OCI-LY1 (cell line): ENCODE measurements around the gene POP7.

Source experiments
- EZH2 ChIP-seq: fragments of 200-600 bp; sonication (generic), shearing (Covaris generic); IDR thresholded peaks from 2 replicates; pipeline ENCODE4 v1.8.0; 2017; ENCODE audit warnings: borderline replicate concordance, mixed run types, mild to moderate bottlenecking, antibody characterized with exemption, low read length, moderate library complexity, mixed read lengths
- TF ChIP-seq, protein P1 (sequence below): fragments of 200-600 bp; sonication (generic), shearing (Covaris generic); IDR thresholded peaks from 2 replicates; pipeline ENCODE4 v1.5.1; 2017; ENCODE audit warnings: mild to moderate bottlenecking, antibody characterized with exemption, low read length, moderate library complexity, mixed read lengths

DNA sequence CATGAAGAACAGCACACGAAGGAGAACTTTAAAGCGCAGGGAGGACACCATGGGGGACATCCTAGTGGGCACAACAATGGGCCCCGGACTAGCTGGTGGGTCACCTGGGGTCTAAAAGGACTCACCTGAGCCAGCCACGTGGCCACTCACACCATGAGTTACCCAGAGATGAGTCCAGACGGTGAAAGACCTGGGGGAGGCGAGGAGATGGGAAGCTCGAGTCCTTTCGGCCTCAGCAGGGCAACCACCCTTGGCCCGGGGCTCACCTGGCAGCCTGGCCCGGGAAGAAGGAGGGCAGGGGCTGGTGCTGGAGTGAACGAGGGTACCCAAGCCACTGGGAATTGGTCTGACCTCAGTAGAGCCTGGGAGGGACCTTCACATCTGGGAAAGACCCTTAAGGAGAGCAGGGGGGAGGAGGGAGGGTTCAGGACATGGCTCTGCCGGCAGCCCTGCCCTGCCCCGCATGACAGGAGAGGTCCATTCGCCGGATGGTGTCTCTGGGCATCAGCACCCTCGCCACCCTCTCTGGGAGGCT lies 17.5 kb upstream of the POP7 start:
- TF ChIP-seq, protein P1, sequence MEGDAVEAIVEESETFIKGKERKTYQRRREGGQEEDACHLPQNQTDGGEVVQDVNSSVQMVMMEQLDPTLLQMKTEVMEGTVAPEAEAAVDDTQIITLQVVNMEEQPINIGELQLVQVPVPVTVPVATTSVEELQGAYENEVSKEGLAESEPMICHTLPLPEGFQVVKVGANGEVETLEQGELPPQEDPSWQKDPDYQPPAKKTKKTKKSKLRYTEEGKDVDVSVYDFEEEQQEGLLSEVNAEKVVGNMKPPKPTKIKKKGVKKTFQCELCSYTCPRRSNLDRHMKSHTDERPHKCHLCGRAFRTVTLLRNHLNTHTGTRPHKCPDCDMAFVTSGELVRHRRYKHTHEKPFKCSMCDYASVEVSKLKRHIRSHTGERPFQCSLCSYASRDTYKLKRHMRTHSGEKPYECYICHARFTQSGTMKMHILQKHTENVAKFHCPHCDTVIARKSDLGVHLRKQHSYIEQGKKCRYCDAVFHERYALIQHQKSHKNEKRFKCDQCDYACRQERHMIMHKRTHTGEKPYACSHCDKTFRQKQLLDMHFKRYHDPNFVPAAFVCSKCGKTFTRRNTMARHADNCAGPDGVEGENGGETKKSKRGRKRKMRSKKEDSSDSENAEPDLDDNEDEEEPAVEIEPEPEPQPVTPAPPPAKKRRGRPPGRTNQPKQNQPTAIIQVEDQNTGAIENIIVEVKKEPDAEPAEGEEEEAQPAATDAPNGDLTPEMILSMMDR, result no peak
- TF ChIP-seq EZH2, result no peak
